Measurements from ENCODE around the gene CLRN1.

CLRN1 gene

DNA sequence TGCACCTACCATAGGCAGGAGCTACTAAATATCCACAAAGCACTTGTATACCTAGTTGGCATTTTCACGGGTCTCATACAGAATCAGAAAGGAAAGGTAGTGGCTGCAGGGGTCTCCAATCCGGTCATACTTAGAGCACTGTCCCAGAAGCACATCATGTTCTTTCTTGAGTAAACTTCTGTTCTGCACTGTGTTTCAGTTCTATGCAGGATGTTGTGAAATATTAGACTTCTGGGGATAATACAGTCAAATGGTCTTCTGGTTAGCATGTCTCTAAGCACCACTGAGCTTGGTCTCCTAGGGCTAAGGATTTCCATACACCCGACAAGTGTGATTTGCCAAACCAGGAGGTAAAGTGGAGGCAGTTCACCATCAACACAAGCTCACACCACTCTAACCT lies 95.2 kb downstream of the CLRN1 start:
- no peak for DNase-seq (ENCODE audit: low spot score)
- FAIRE-seq = no peak

DNA sequence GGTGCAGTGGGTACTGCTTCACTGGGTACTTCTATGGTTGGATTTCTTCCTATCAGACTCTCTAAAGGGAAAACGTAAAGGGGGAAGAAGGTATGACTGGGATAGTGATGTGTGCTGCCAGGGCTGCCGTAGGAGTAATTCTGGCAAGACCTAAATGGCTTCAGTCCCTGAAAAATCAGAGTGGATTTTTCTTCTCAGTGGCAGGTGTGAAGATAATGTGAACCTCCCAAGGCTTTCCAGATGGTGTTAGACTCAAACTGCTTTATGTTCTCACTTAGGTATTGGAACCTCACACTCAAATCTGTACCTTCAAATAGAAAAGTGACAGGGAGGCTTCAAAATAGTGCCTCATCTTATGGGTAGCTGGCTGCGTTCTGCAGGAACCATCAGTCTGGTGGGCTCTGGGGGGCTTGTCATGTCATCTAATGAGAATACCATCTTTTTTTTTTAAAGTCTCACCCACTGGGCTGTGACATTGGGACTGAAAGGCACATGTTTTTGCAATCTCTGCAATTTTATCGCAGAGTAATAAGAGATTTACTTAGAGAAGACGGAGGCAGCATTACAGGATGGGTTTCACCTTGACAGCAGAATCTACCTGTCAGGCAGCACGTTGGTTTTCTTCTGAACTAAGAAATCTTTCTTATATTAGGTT lies 95.8 kb downstream of the CLRN1 start:
- FAIRE-seq = no peak
- DNase-seq (ENCODE audit: low spot score) = no peak
